Breast epithelium (tissue), 3 donors: ENCODE data around the gene KRT79.

ENCODE experiments used
- CTCF ChIP-seq, 3 donors: fragments of 450-650 bp; IDR thresholded peaks; one replicate each; pipeline ENCODE4 v1.5.1; 2016 to 2017; ENCODE audit warnings: antibody characterized with exemption in 3 of 3, mild to moderate bottlenecking in 3 of 3, moderate library complexity in 3 of 3
- POLR2AphosphoS5 ChIP-seq, 3 donors: sonication (generic); formaldehyde crosslinking; IDR thresholded peaks; one replicate each; pipeline ENCODE4 v1.6.1; 2017; ENCODE audit warnings: antibody characterized with exemption in 3 of 3

GRCh38 chr12:52800259-52800917 is 33.7 kb downstream of the KRT79 start:
- no peak for TF ChIP-seq CTCF (IDR thresholded peaks at IDR 0.05)
- TF ChIP-seq POLR2AphosphoS5 (IDR thresholded peaks at IDR 0.05), result no peak
